HS-5 (cell line): ENCODE measurements around the gene ACSL5.
A peak's percentile ranks its signal among the peaks of the same experiment; 100 is the strongest.
"Not testable (repeated sequence)": the region's sequence is repeated elsewhere in the genome, so short reads cannot be mapped to it uniquely, and the experiment has no call there.

Experiments
- DNase-seq: peaks from one replicate; pipeline ENCODE4 v3.0.0-alpha.2; 2012; ENCODE audit warnings: low read depth

Gene ACSL5

DNA sequence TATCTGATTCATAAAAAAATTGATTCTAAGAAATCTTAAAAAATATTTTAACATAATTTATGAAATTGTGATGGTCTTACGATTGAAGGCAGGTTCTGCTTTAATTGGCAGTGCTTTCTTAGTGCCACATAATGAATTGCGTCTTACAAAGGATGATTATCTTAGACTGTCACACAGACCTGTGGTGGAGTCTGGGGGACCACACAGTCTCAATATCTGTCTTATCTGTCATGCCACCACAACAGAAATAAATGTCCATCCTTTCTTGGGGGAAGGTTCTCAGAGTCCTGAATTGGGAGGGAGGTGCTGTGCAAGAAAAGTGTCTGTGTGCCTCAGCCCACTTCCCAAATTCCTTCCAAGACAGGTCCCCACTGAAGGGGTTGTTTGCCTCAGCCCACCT lies 38.8 kb downstream of the ACSL5 start:
- no peak for DNase-seq

DNA sequence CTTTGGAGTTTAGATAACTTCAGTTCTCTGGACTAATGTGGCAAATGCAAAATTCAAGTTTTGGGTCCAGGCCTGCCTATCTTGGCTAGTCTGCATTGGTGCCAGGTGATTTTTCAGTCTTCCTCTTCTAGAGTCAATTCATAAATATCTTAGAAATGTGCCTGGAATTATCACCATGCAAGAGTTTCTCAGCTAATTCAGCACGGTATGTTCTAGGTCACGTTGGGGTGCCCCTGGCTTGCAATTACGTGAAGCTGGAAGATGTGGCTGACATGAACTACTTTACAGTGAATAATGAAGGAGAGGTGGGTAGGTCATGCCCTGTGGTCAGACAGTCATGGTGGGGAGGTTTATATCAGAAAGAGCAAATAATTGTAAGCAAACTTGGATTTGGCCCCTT lies 47.8 kb downstream of the ACSL5 start:
- no peak for DNase-seq

DNA sequence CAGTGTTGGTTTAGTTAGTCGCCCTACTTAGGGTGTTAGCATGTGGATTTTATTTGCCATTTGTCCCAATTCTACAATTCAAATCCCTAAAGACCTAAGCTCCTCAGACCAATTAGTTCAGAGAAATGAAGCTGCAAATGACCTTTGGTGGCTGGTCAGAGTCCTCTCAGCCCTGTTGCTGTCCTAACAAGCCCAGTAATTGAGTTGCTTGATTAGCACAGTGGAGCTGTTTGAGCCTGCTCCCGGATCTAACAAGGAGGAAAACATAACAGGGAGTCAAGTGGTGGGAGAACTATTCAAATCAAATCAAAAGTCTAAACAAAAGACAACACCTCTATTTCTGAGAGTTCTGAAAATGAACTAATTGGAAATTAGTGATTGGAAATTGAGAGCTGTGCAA lies 50.7 kb downstream of the ACSL5 start:
- no peak for DNase-seq

DNA sequence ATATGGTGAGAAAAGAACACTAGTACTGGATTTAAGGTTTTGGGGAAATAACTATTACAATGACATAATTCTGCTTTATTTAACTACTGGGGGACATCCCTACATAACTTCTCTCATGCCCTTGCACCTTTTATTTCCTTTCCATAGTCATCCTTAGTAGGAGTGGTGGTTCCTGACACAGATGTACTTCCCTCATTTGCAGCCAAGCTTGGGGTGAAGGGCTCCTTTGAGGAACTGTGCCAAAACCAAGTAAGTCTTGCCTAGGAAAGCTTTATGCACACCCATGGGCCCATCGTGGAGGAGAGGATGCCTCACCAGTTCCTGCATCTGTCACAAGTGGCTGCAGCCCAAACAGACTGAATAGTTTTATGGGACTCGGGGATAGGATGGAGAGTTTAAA lies 52.2 kb downstream of the ACSL5 start:
- DNase-seq, result no peak

DNA sequence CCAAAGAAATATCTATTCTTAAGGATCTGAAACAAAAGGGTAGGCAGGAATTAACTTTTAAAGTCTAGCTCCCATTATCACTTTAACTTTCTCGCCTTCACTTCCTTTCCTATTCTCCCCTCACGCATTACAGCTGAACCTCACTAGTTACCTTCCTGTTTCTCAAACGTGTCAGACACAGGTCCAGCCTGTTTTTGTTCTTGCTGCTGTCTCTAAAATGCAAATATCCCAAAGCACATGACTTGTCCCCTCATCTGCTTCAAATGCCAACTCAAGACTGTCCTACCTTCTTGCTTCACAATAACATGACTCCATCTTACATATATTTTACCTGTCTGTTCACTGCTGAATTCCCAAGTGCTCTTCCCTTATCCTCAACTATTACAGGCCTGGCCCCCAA lies 55.2 kb downstream of the ACSL5 start:
- no peak for DNase-seq

DNA sequence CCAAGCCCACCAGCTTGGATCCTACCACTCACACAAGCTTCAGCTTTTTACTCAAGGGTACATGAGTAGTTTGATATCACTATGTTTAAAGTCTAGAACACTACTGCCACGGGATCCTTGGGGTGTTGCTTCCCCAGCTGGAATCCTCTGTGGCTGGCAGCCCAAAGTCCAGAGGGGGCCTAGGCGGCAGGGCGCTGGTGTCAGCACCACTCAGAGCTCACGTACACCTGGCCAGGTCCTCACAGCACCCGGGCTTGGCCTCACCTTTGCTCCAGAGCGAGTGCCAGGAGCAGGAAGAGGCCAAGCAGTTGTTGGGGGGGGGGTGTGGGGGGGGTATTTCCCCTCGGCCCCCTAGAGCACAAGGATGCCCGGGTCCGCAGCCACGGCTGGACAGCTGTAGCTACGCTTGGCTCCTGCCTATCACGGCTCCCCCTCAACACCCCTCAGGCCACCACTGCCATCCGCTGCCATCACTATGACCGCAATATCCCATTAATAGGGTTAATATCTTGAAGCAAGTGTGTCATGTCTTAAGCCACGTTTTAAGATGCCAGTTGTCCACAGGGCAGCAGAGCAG lies 55.8 kb downstream of the ACSL5 start:
- no peak for DNase-seq

DNA sequence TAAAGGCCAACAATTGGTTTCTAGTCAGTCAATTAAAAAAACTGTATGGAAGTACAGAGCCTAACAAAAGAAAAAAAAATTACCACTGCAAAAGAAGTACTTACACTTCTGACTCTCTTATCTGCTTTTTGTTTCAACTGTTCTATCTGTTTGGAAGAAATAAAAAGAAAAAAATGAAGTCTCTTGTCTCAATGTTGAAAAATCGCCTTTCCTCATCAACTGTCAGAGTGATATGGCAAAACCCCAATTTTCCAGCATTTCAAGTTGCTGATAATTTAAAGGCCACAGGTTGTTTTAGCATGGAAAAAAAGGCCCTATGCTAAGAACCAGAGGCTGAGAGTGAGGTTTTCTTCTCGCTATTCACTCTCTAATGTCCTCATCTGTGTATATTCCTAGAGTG lies 59.2 kb downstream of the ACSL5 start:
- no peak for DNase-seq

DNA sequence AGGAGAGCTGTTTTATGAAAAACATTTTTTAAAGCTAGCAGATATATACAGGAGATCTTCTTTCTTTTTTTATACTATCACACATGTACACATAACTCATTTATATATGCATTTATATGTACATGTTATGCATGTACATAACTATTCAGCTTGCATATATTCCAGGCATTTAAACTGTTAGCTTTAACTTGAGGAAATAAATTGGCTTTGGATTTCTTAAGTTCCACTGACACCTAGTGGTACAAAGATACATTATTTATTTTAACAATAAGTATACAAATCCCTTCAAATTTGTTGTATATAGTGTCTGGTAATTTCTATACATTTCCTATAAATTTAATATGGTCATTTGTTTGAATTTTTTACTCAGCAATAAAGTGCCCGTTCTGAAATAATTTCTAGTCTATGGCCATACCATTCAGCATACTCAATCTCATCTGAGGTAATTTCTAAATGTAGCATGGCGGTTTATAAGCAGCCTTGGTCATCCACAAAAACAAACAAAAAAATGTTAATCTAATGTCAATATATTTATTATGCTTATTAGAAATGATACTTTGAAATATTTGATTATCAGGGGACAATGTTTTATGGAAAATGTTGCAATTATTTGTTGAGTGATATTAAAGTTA lies 61.2 kb downstream of the ACSL5 start:
- DNase-seq, result no peak

DNA sequence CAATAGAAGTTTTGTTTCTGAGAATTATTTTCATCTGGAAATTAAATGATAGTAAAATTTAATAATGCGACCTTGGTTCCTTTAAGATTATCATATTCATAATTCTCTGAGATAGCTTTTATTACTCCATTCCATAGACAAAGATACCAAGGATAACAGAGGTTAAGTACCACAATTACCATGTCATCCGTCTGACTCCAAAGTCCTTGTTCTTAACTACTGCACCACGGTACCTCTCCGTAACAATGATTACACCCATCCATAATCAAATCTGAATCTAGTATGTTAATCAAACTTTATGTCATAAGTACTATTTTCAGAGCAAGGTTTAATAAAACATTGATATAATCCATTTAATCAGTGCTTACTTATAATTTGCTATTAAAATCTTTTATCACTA lies 64.4 kb downstream of the ACSL5 start:
- DNase-seq, result no peak

DNA sequence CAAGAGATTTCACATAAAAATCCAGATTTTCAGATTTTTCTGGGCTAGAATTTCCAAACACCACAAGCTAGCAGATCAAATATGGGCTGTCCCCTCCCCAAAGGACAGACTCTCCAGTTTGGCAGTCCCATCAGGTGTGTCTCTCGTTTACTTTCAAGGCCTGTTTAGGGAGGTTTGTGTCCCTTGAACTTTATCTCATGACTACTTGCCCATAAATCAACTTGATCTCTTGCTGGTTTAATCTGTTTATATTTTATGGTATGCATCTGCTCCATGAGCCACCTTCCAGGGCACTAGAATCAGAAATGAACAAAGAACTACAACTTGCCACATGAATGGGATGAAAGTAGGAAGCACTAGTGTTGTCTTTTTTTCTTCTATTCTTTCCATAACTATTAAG lies 67.6 kb downstream of the ACSL5 start:
- no peak for DNase-seq

DNA sequence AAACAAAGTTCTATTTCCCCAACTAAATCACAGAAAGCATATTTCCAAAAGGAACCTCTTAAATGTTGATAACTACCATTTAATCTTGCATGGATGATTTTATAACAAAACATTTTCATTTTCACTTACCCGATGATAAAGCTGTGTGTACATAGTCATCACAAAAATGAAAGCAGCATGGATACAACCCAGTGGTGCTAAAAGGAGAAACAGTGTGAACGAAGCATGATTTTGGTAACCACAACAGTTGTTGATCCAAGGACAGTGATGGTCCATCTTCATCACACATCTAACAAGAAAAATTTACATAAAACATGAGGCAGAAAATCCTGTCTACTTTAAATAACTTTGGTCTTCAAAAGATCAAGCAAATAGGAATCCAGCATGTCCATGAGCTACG lies 68.1 kb downstream of the ACSL5 start:
- no peak for DNase-seq

DNA sequence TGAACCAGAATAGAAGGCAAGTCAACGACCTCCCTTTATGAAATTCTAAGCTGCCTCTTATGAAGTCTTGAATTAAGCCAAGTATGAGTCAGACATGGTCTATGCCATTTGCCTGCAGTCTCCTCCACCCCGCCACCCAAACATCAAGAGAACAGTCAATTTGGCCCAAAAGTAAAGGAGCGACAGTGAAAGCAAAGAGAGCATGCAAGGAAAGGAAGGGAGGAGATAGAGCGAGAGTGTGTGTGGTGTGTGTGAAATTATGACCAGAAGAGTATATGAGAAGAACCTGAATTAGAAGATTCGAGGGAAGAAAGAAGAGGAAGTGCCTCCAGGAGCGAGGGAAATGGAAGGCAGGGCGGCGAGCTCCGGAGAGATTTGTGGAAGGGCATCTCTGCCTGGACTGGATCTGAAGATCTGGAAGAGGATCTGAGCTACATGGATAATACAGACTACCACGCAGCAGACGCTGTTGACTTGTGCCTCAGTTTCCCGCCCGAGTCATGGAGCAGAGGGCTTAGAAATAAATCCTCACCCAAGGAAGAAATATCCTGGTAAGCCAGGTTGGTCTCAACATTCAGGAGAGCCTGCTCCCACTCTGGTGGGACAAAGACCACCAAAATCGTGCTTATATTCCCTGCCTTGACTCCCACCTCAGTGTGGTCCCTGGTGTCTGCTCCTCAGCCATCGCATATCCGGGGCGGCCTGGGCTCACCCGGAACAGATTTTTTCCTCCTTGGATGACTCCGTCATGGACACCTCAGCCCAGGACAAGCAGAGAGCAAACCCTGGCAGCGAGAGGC lies 72.3 kb downstream of the ACSL5 start:
- no peak for DNase-seq

DNA sequence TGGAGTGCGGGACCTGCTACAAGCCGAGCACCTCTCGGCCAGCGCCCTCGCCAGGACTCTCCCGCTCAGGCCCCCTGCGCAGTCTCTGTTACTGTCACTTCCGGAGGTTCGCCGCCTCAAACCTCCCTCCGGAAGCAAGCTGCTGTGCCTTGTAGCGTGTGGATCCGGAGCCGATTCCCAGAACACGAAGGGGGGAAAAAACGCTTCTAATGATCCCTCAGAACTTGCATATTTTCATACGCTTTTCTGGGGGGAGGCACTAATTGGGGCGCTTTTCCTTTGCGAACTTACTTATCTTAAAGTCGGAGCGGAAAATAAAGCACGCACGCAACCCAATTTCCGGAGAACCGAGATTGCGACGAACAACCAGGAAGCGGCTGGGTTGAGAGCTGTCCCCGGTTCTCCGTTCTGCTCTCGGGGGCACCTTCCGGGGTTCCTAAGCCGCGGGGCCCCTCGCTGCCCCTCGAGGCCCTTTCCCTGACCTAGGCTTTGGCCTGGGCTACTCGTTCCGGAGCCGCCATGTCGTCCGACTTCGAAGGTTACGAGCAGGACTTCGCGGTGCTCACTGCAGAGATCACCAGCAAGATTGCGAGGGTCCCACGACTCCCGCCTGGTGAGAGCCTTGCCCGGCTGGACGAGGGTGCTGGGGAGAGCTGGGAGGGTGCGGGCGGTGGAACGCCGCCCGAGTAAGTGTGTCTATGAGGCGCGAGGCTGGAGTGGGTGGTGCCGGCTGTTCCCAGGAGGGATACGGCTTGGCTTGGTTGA lies 73.1 kb downstream of the ACSL5 start, which contains the start of the genes VTI1A and ZDHHC6:
Gene VTI1A, plus strand, starts transcription at position 361 of the 765 bp plus-strand sequence. Its CDS starts 159 bp downstream, at position 520.
Gene ZDHHC6, minus strand, starts transcription at position 60 of the 765 bp plus-strand sequence. CDS start 1,478 bp downstream, outside the sequence.
- DNase-seq, result peak; percentile 69

DNA sequence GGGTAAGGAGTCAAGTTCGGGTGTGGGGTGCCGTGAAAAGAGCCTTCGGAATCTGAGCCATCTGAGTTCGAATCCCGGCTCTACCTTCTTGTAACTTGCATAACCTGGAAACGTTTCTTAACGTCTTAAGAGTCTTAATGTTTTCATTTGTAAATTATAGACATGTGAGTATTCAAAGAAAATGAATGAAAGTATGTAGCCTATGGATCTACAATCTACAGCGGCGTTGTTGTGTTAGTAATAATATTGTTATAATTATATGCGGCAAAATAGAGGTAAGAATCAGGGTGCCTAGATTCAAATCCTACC lies 73.7 kb downstream of the ACSL5 start:
- DNase-seq, result no peak

DNA sequence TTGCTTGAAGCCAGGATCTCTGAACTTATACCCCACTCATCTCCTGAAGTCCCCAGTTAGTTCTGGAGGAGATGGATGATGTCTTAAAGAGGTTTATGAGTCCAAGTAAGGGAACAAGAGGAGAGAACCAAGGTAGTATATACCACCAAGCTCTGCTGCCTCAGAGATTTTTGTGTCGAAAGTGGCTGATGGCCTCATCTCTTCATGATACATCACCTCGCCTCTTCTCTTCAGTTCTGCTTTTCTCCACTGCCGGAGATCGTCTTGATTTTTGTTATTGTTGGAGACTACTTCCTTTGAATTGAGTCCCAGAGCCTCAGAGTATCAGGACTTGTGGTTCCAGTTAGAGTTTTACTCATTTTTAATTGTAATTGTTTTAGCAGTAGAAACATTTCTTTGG lies 75.0 kb downstream of the ACSL5 start:
- no peak for DNase-seq

DNA sequence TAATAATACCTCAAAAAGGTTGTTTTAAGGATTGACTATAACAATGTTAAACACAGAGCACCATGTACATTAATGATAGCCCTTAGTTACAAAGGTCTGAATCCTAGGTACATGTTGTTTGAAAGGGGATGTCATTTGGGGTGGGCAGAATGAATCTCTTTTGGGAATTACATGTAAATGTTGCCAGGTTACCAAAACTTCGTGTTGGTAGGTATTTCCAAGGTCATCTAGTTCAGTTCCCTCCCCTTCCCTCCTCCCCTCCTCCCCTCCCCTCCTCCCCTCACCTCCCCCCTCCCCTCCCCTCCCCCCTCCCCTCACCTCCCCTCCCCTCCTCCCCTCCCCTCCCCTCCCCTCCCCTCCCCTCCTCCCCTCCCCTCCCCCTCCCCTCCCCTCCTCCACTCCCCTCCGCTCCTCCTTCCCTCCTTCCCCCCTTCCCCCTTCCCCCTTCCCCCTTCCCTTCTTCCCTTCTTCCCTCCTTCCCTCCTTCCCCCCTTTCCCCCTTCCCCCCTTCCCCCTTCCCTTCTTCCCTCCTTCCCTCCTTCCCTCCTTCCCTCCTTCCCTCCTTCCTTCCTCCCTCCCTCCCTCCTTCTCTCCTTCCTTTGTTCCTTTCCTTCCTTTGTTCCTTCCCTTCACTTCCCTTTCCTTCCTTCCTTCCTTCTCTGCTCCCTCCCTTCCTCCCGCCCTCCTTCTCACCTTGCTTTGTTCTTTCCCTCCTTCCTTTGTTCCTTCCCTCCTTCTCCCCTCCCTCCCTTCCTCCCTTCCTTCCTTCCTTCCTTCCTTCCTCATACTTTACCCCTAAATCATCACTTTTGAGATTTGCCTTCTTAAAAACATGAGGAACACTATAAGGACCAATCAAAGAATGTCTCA lies 81.2 kb downstream of the ACSL5 start:
- no peak for DNase-seq

DNA sequence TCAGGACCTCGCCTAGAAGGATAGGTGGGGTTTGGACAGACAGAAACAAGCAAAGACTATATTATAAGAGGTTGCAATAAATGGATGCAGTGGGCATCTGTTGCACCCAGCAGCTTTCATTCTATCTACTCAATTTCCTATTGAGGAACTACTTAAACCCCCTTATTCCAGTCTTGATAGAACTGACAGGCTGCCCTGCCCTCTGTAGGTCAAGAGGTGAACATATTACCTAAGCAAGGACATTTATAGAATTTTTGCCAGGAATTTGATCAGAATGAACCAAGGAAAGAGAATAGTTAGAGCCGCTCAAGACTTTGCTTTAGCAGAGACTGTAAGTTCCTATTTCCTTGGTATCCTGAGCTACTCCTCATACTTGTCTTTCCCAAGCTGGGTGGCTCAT lies 82.6 kb downstream of the ACSL5 start:
- no peak for DNase-seq

DNA sequence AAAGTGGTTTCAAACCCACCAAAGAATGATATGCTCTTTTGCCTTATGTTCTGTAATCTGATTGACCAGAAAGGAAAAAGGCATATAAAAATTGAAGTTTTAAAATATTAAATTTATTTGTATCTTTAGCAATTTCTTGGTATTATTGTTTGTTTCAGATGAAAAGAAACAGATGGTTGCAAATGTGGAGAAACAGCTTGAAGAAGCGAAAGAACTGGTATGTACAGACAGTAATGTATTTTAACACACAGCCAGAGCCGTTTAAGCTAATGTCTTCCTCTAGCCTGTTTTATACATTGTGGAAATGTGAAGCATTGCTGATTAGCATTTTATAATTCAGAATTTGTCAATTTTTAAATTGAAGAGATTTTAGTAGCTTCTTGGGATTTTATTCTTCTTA lies 86.5 kb downstream of the ACSL5 start:
- DNase-seq, result no peak

DNA sequence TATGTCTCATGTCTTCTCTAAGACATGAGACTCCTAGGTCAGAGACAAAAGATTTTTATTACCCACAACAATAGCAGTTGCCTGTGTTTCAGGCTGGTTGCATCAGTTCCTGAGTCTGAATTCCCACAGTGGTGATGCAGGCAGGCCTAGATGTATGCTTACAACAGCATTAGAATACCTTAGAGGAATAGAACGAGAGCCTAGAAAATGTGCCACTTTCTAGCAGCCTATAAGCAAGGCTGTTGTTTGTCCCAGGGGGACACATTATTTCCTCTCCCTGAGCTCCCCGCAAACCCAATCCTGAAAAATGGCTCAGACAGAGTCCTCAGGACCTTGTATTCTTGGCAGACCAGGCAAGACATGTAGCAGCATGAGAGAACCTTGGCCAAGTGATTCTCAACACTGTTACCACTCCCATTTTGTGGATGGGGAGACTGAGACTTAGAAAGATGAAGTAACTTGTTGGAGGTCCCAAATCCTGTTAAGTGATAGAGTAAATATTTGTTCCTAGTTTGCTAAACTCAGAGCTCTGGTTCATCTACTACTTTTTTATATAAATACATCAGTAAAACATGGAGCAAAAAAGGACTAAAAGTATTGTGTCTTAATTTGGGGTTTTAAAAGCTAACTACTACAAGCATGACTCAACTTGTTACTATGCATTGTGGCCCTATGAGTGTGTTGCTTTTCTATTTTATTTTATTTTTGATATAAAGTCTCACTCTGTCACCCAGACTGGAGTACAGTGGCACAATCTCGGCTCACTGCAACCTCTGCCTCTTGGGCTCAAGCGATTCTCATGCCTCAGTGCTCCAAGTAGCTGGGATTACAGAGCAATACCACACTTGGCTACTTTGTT lies 87.3 kb downstream of the ACSL5 start:
- peak; percentile 54 for DNase-seq

DNA sequence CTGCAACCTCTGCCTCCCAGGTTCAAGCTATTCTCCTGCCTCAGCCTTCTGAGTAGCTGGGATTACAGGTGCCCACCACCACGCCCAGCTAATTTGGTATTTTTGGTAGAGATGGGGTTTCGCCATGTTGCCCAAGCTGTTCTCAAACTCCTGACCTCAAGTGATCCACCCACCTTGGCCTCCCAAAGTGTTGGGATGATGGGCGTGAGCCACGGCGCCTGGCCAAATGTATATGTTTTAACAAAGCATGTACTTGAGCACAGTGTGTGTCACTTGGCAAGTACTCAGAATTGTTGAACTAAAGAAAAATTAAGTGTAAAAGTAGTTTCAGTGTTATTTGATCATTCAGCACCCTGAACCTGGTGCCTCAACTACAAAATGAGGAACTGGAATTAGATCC lies 90.2 kb downstream of the ACSL5 start:
- DNase-seq, result not testable (repeated sequence)
